ENCODE results near the gene NALCN.
"Not testable (repeated sequence)": the region's sequence is repeated elsewhere in the genome, so short reads cannot be mapped to it uniquely, and the experiment has no call there.

NALCN gene

GRCh38 chr13:101341464-101341863 lies 74.8 kb downstream of the NALCN start:
- DNase-seq (ENCODE audit: low read depth), result no peak

DNA sequence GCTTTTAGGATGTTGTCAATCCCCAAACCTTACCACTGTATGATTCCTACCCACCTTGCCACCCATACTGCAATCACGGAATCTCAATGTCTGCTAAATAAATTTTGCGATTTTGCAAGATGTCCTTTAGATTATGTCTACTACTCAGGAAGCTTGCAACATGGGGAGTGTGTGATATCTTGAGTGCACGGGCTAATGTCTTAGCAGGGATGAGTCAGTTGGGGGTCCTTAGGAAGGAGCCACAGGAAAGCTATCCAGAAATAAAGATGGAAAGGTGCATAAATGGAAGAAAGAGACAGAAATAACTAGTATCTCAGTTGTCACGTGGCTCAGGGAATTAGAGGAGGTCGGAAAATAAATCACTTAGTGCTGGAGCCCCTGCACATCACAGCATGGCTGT lies 77.1 kb downstream of the NALCN start:
- no peak for DNase-seq (ENCODE audit: low read depth)

- no peak for DNase-seq (ENCODE audit: low read depth)
Observed at GRCh38 chr13:101332583-101332982, 83.7 kb downstream of the NALCN start.

DNA sequence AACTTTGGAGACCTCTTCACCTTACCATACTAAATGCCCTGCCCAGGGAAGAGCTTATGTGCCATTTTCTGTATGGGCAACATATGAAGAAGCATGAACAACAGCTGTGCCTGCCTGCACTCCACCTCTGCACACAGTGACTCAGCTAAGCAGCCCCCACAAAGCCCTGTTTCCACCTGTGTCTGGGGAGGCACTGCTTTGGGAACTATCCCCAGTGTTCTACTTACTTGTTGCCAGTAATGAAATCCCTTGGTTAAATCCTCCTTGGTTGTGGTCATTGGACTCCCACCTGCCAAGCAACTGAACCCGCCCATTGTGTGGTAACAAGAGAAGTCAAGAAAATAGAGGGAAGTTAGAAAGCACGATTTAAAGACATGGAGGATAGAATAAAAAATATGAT lies 84.6 kb downstream of the NALCN start:
- DNase-seq (ENCODE audit: low read depth), result no peak

GRCh38 chr13:101327871-101328270 lies 88.4 kb downstream of the NALCN start:
- DNase-seq (ENCODE audit: low read depth), result no peak

GRCh38 chr13:101326710-101327109 lies 89.6 kb downstream of the NALCN start:
- DNase-seq (ENCODE audit: low read depth), result no peak

GRCh38 chr13:101325423-101325822 lies 90.9 kb downstream of the NALCN start:
- no peak for DNase-seq (ENCODE audit: low read depth)

DNA sequence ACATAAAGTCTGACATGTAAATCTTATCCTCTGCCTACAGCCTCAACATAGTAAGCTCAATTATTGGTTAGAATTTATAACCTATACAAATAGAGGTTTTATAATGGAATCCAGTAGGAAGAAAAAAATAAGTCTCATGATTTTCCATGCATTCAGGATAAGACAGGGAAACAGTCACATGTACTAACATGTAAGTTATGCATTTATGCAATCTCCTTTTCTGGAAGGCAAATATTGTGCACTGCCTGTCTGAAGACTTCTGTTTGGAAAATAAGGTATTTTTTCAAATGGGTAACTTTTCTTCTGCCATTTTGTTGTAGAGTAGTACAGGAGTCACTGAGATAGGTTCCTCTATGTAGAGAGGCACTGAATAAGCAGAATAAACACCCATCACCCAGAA lies 92.7 kb downstream of the NALCN start:
- DNase-seq (ENCODE audit: low read depth), result no peak

GRCh38 chr13:101317986-101318523 lies 98.3 kb downstream of the NALCN start:
- DNase-seq (ENCODE audit: low read depth), result no peak

- not testable (repeated sequence) for DNase-seq (ENCODE audit: low read depth)
Observed at GRCh38 chr13:101313479-101313878, 102.8 kb downstream of the NALCN start.

DNA sequence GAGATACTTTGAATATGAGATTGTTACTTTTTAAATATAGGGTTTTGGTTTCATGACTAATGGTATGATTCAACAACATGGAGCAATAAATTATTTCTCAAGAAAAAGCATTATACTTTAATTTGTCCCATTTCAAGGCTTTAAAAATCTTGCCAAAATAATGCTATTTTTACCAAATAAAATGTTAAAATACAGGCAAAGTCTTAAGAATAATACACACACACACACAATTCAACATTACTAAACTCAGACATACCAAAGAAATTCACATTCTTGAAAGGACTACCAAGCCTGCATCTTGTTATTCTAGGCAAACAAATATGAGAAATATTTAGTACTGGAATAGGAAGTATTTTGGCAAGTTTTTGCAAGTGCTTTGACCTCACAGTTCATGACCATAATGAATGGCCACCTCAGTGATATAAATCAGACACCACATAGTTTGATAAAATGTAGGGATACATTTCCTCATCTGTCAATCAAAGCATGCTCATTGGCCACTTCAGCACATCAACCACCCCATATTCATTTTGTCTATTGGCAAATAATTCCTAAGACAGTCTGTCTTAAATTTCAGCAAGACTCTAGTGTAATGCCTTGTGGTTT lies 107.2 kb downstream of the NALCN start:
- no peak for DNase-seq (ENCODE audit: low read depth)

GRCh38 chr13:101308247-101309013 lies 107.9 kb downstream of the NALCN start:
- DNase-seq (ENCODE audit: low read depth), result no peak

DNA sequence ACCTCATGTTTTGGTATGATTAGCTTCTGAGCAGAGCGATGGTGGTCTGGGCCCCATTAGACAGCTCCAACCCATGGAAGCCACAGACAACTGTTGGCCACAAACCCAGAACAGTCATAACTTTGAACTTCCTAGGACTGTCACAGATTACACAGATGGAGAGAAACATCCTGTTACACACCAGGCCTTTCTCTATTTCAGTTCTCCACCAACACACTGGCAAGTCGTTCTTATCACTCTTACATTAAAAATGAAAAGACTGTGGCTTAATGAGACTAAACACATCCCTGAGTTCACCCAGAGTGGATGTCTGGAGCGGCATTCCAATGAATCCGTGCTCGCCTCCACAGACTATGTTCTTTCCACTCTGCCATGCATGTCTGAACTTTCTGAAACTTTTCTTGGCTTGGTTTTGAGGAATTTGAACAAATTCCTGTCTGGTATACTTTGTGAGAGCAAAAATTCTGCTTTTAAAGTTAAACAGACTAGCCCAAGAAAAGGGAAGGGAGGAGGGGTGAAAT lies 109.1 kb downstream of the NALCN start:
- no peak for DNase-seq (ENCODE audit: low read depth)

- DNase-seq (ENCODE audit: low read depth), result no peak
Observed at GRCh38 chr13:101306773-101307172, 109.5 kb downstream of the NALCN start.

GRCh38 chr13:101305981-101306411 lies 110.3 kb downstream of the NALCN start:
- no peak for DNase-seq (ENCODE audit: low read depth)

DNA sequence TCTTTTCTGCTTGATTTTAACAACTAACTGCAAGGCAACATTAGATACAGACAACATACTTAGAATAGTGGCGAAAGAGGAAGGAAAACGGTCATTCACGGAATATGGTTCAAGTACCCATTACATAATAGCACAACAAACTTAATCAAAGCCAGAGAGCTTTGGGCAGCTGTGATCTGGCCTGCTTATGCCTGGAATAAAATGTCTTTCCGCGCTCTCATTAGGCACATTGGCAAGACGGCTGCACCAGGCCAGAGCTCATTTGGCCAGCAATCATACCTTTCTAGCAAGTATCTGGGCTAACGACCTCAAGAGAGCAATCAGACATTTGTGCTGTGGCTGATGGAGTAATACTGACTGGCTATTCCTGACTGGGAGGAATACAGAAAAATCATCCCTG lies 112.8 kb downstream of the NALCN start:
- no peak for DNase-seq (ENCODE audit: low read depth)

GRCh38 chr13:101301053-101301452 lies 115.3 kb downstream of the NALCN start:
- DNase-seq (ENCODE audit: low read depth), result no peak

GRCh38 chr13:101300531-101300930 lies 115.8 kb downstream of the NALCN start:
- no peak for DNase-seq (ENCODE audit: low read depth)

DNA sequence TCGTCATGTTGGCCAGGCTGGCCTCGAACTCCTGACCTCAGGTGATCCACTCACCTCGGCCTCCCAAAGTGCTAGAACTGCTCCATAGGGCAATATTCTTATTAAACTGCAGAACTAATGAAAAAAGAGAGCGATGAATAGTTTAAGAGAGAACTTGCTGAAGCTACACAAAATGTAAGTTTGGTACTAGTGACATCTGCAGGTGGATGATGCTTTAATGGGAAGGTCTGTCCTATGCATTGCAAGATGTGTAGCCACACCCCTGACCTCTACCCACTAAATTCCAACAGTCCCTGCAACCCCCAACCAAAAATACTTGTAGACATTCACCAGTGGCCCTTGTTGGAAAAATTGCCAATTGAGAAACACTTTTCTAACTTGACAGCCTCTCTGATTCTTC lies 117.8 kb downstream of the NALCN start:
- no peak for DNase-seq (ENCODE audit: low read depth)

DNA sequence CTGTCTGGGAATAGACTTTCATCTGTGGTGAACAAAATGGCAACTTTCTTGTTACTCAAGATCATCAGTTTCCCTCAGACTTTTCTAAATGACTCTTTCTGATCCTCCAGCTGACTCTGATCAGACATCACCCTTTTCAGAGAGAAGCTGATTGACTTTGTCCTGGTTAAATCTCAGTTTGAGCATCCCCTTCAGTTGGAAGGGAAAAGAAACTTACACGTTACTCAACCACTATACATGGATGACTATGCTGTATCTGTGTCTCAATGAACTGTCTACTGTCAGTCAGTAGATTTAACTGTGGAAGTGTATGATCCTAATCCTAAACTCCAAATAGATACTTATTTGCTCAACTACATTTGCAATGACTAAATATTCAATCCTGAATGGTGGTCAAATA lies 118.5 kb downstream of the NALCN start:
- no peak for DNase-seq (ENCODE audit: low read depth)

GRCh38 chr13:101292711-101293110 lies 123.6 kb downstream of the NALCN start:
- DNase-seq (ENCODE audit: low read depth), result no peak

GRCh38 chr13:101291646-101292515 lies 124.4 kb downstream of the NALCN start:
- no peak for DNase-seq (ENCODE audit: low read depth)
